RWPE1 (cell line): ENCODE measurements around the gene NLRP9.
A peak's percentile ranks its signal among the peaks of the same experiment; 100 is the strongest.

Experiments
- CTCF ChIA-PET: fragments of 350-600 bp; sonication (Branson Sonifier 250); formaldehyde crosslinking; extraction: SDS; loops from one replicate; lab custom pipeline; 2021; lab: Yijun Ruan, JAX
- POLR2A ChIA-PET: fragments of 400-600 bp; formaldehyde crosslinking; extraction: SDS; loops from one replicate; lab custom pipeline; 2020; ENCODE audit warnings: antibody characterized with exemption; ENCODE audit not compliant: low non-redundant PET; lab: Yijun Ruan, JAX
- DNase-seq: peaks from one replicate; pipeline ENCODE4 v3.0.0; 2012; ENCODE audit warnings: low spot score
- H3K27ac ChIP-seq: fragments of 450-650 bp; 2 replicates; pipeline ENCODE4 v1.5.1; 2017
- CTCF ChIP-seq: fragments of 450-650 bp; conservative IDR thresholded peaks from 2 replicates; pipeline ENCODE4 v1.5.1; 2017; ENCODE audit warnings: low read depth, mild to moderate bottlenecking

The NLRP9 gene

GRCh38 chr19:55685776-55686175 is 52.4 kb downstream of the NLRP9 start:
- no peak for TF ChIP-seq CTCF
- POLR2A ChIA-PET = no interaction called here
- CTCF ChIA-PET = no interaction called here
- no peak overlapping the region for H3K27ac ChIP-seq
- DNase-seq = no peak

GRCh38 chr19:55684946-55685681 is 53.1 kb downstream of the NLRP9 start:
- POLR2A ChIA-PET = no interaction called here
- DNase-seq = no peak
- no peak for TF ChIP-seq CTCF
- CTCF ChIA-PET = no interaction called here
- no peak overlapping the region for H3K27ac ChIP-seq

- POLR2A ChIA-PET = no interaction called here
- peak overlapping the region; percentile 6 for H3K27ac ChIP-seq
- CTCF ChIA-PET = no interaction called here
- no peak for DNase-seq
- no peak for TF ChIP-seq CTCF
Measured at GRCh38 chr19:55683449-55684261, 54.5 kb downstream of the NLRP9 start.

GRCh38 chr19:55681131-55682092 is 56.8 kb downstream of the NLRP9 start:
- no peak for TF ChIP-seq CTCF
- ChIA-PET POLR2A (no interaction called here), CTCF (interaction anchor here (0.6 to 0.7 kb wide), 2 partner anchors 9 to 23 kb away, joined by 3 to 5 read pairs; no protein-coding TSS in a partner anchor)
- no peak for DNase-seq
- 0 out of 2 replicates have a peak overlapping the region, but pooled peaks have one; percentile 16 for H3K27ac ChIP-seq

GRCh38 chr19:55680339-55681130 is 57.7 kb downstream of the NLRP9 start:
- POLR2A ChIA-PET = no interaction called here
- TF ChIP-seq CTCF = no peak
- CTCF ChIA-PET = interaction anchor here (0.6 kb wide), 1 partner anchor 24 kb away, joined by 3 read pairs; no protein-coding TSS in a partner anchor
- no peak for DNase-seq
- H3K27ac ChIP-seq = peak overlapping the region; percentile 16; the same call in 1 of the 2 replicates
